GM12891 (cell line): ENCODE measurements around the gene MROH2A.

Experiments used
- PAX5 ChIP-seq: IDR thresholded peaks from 2 replicates; pipeline ENCODE4 v1.6.1; 2011; ENCODE audit warnings: low read length, moderate library complexity, mild to moderate bottlenecking; ENCODE audit not compliant: insufficient read depth, severe bottlenecking
- POLR2A ChIP-seq: IDR thresholded peaks from 2 replicates; pipeline ENCODE4 v1.6.1; 2011; ENCODE audit warnings: low read depth, low read length, control low read depth
- POLR2AphosphoS5 ChIP-seq: IDR thresholded peaks from 2 replicates; pipeline ENCODE4 v1.6.1; 2011; ENCODE audit warnings: low read depth, low read length, control low read depth
- POU2F2 ChIP-seq: IDR thresholded peaks from 2 replicates; pipeline ENCODE4 v1.6.1; 2011; ENCODE audit warnings: low read depth, mild to moderate bottlenecking, control low read depth, low read length, moderate library complexity
- SPI1 ChIP-seq: IDR thresholded peaks from 2 replicates; pipeline ENCODE4 v1.6.1; 2011; ENCODE audit warnings: low read depth, low read length, control low read depth
- TAF1 ChIP-seq: IDR thresholded peaks from 2 replicates; pipeline ENCODE4 v1.6.1; 2011; ENCODE audit warnings: low read depth, low read length, control low read depth

DNA sequence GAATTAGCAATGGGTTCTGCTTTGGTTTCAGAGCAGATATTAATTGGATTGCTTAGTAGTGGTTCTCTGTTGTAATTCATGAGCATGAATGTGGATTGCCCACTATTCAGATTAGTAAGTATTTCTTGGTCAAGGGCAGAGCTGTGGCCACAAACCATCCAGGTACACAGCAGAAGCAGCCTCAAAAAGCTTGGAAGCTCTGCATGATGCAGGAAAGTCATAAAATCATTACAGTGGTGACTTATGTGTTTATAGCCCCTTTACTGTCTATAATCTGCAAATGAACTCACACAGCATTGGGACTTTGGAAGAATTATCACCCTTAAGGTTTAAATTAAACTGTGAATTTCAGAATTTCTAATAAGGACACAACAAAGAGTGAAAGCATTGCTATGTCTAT, 20.0 kb upstream of the MROH2A start:
- TF ChIP-seq POLR2A (no peak), POLR2AphosphoS5 (no peak), PAX5 (no peak), SPI1 (no peak), TAF1 (no peak), POU2F2 (no peak)
